DOHH2 (cell line): ENCODE data around the gene DLGAP1.
"Not testable (repeated sequence)": the region's sequence is repeated elsewhere in the genome, so short reads cannot be mapped to it uniquely, and the experiment has no call there.

Experiments
- H3F3A ChIP-seq: fragments of 200-600 bp; sonication (generic), shearing (Covaris generic); 2 replicates; pipeline ENCODE4 v1.6.0; 2016; ENCODE audit warnings: antibody characterized with exemption, mild to moderate bottlenecking; ENCODE audit not compliant: control insufficient read depth, insufficient read depth
- H3K27ac ChIP-seq: fragments of 200-600 bp; sonication (generic); 2 replicates; pipeline ENCODE4 v1.5.1; 2014; ENCODE audit warnings: low read depth, mild to moderate bottlenecking, low read length, moderate library complexity
- H3K27me3 ChIP-seq: fragments of 200-600 bp; sonication (generic); 2 replicates; pipeline ENCODE4 v1.6.1; 2014; ENCODE audit warnings: mild to moderate bottlenecking, low read length, mixed read lengths; ENCODE audit not compliant: control insufficient read depth
- H3K36me3 ChIP-seq: fragments of 200-600 bp; sonication (generic); 2 replicates; pipeline ENCODE4 v1.6.1; 2014; ENCODE audit warnings: mild to moderate bottlenecking, low read length, moderate library complexity, mixed read lengths; ENCODE audit not compliant: control insufficient read depth
- H3K4me1 ChIP-seq: fragments of 200-600 bp; sonication (generic); 2 replicates; pipeline ENCODE4 v1.6.1; 2014; ENCODE audit warnings: mild to moderate bottlenecking, low read length, mixed read lengths; ENCODE audit not compliant: control insufficient read depth
- H3K4me2 ChIP-seq: fragments of 200-600 bp; sonication (generic); 2 replicates; pipeline ENCODE4 v1.6.0; 2014; ENCODE audit warnings: mild to moderate bottlenecking, low read length, moderate library complexity
- H3K4me3 ChIP-seq: fragments of 200-600 bp; sonication (generic); 2 replicates; pipeline ENCODE4 v1.5.1; 2014; ENCODE audit warnings: mild to moderate bottlenecking, low read length, mixed read lengths
- H3K79me2 ChIP-seq: fragments of 200-600 bp; sonication (generic); 2 replicates; pipeline ENCODE4 v1.6.1; 2014; ENCODE audit warnings: mild to moderate bottlenecking, low read length, mixed read lengths; ENCODE audit not compliant: control insufficient read depth
- H3K9me2 ChIP-seq: fragments of 200-600 bp; sonication (generic); replicated peaks from 2 replicates; pipeline ENCODE4 v1.6.1; 2014; ENCODE audit warnings: mild to moderate bottlenecking, low read length, mixed read lengths; ENCODE audit not compliant: control insufficient read depth
- H3K9me3 ChIP-seq: fragments of 200-600 bp; sonication (generic); 2 replicates; pipeline ENCODE4 v1.6.1; 2014; ENCODE audit warnings: antibody characterized with exemption, low read length, mixed read lengths; ENCODE audit not compliant: control insufficient read depth, insufficient read depth
- H4K20me1 ChIP-seq: fragments of 200-600 bp; sonication (generic); 2 replicates; pipeline ENCODE4 v1.6.0; 2014; ENCODE audit warnings: low read depth, mild to moderate bottlenecking, antibody characterized with exemption, low read length, moderate library complexity; ENCODE audit not compliant: control insufficient read depth, insufficient read depth
- EZH2phosphoT487 ChIP-seq: fragments of 200-600 bp; sonication (generic); IDR thresholded peaks from 2 replicates; pipeline ENCODE4 v1.6.1; 2017; ENCODE audit warnings: borderline replicate concordance, mild to moderate bottlenecking, antibody characterized with exemption, low read length, moderate library complexity, mixed read lengths
- TF ChIP-seq, protein P1 (sequence below): fragments of 200-600 bp; sonication (generic); IDR thresholded peaks from one replicate; pipeline ENCODE4 v1.5.1; 2014; ENCODE audit warnings: antibody characterized with exemption, mild to moderate bottlenecking, low read depth, low read length; ENCODE audit not compliant: poor library complexity, severe bottlenecking

The DLGAP1 gene

DNA sequence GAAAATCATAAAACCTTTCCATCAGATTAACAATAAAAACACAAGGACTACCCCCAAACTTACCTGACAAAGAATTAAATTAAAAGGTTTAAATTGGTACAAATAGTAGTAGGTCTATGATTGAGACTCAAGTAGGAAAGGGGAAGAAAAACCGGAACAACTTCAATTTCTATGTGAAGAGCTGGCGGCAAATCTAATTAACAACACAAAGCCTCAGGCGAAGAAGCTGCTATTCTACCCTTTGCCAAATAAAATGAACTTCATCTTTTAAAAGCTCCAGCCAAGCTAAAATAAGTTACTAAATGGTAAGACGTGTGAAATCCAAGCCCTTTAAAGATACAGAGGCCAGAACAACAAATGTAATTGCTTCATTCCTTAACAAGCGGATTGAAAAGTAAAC lies 146.5 kb downstream of the DLGAP1 start:
- TF ChIP-seq, protein P1, sequence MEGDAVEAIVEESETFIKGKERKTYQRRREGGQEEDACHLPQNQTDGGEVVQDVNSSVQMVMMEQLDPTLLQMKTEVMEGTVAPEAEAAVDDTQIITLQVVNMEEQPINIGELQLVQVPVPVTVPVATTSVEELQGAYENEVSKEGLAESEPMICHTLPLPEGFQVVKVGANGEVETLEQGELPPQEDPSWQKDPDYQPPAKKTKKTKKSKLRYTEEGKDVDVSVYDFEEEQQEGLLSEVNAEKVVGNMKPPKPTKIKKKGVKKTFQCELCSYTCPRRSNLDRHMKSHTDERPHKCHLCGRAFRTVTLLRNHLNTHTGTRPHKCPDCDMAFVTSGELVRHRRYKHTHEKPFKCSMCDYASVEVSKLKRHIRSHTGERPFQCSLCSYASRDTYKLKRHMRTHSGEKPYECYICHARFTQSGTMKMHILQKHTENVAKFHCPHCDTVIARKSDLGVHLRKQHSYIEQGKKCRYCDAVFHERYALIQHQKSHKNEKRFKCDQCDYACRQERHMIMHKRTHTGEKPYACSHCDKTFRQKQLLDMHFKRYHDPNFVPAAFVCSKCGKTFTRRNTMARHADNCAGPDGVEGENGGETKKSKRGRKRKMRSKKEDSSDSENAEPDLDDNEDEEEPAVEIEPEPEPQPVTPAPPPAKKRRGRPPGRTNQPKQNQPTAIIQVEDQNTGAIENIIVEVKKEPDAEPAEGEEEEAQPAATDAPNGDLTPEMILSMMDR, result no peak
- TF ChIP-seq EZH2phosphoT487, result no peak
- Histone ChIP-seq H3K79me2 (no peaks in the 10 kb centered on the region), H3K4me1 (no peaks in the 10 kb centered on the region), H3K27ac (no peak overlapping the region), H3K27me3 (no peaks in the 10 kb centered on the region), H3K9me3 (no peaks in the 10 kb centered on the region), H3F3A (no peaks in the 10 kb centered on the region), H4K20me1 (no peaks in the 10 kb centered on the region), H3K36me3 (no peaks in the 10 kb centered on the region), H3K9me2 (no peaks in the 10 kb centered on the region), H3K4me2 (no peak overlapping the region), H3K4me3 (no peak overlapping the region)

DNA sequence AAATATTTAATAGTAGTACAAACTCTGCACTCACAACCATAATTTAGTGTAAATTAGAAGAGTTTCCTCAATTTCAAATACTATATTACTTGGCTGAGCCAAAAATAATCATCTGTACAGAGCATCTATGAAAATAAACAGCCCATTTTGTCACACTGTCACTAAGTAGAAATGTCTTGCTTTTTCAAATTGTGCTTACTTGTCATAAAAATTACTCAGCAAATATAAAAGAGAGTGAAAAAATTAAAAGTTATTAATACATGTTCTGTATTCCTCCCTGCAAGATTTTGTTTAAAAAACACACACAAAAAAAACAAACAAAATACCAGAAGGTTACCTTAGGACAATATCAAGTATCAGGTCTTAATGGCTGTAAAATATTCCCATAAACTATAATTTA lies 155.7 kb downstream of the DLGAP1 start:
- no peaks in the 10 kb centered on the region for H3K27me3 ChIP-seq
- no peaks in the 10 kb centered on the region for H3K9me3 ChIP-seq
- no peaks in the 10 kb centered on the region for H3K9me2 ChIP-seq
- no peaks in the 10 kb centered on the region for H3K79me2 ChIP-seq
- no peaks in the 10 kb centered on the region for H3K36me3 ChIP-seq
- no peak overlapping the region for H3K27ac ChIP-seq
- H3F3A ChIP-seq, result no peaks in the 10 kb centered on the region
- H3K4me3 ChIP-seq, result no peak overlapping the region
- H3K4me2 ChIP-seq, result no peak overlapping the region
- H4K20me1 ChIP-seq, result no peaks in the 10 kb centered on the region
- TF ChIP-seq EZH2phosphoT487, result no peak
- TF ChIP-seq, protein P1, result no peak
- no peaks in the 10 kb centered on the region for H3K4me1 ChIP-seq

DNA sequence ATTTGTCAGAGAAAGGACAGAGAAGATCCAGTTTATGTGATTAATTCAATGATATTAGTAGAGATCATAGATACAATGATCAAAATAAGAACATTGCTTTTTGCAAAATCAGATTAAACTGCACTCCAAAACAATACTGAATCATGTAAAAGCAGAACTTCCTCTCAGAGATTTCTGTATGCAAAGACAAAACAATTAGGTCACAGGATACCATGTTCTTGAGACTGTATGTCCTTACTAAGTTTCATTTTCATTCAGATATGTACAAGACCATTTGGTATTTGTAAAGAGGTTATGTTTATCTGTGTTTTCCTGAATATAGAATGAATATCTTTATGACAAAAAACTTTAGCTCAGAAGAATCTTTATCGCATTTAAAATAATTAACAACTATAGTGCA lies 161.8 kb downstream of the DLGAP1 start:
- H4K20me1 ChIP-seq, result no peaks in the 10 kb centered on the region
- H3K27ac ChIP-seq, result no peak overlapping the region
- no peaks in the 10 kb centered on the region for H3F3A ChIP-seq
- no peaks in the 10 kb centered on the region for H3K9me2 ChIP-seq
- TF ChIP-seq EZH2phosphoT487, result no peak
- TF ChIP-seq, protein P1, result no peak
- no peak overlapping the region for H3K4me3 ChIP-seq
- no peak overlapping the region for H3K4me2 ChIP-seq
- H3K79me2 ChIP-seq, result no peaks in the 10 kb centered on the region
- no peaks in the 10 kb centered on the region for H3K27me3 ChIP-seq
- H3K4me1 ChIP-seq, result no peaks in the 10 kb centered on the region
- H3K9me3 ChIP-seq, result no peaks in the 10 kb centered on the region
- H3K36me3 ChIP-seq, result no peaks in the 10 kb centered on the region

DNA sequence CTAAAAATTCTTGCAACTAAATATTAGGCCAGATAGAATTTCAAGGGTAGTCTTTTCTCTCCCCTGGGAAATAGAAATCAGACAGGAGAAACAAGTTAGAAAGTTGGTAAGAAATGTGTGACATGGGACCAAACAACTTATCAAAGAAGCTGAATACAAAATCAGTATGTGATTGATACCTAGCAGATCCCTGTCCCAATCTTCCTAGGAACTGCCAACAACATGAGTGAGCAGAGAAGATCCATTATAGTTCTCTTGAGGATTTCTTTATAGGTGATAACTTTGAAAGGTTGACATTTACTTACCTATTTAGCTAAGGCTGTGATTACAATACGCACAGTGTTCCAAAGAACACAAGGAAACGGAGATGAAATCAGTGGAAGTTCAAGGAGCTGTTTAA lies 162.4 kb downstream of the DLGAP1 start:
- no peak overlapping the region for H3K4me2 ChIP-seq
- no peak overlapping the region for H3K27ac ChIP-seq
- no peaks in the 10 kb centered on the region for H3K9me3 ChIP-seq
- H3K36me3 ChIP-seq, result no peaks in the 10 kb centered on the region
- H4K20me1 ChIP-seq, result no peaks in the 10 kb centered on the region
- TF ChIP-seq, protein P1, result no peak
- no peak for TF ChIP-seq EZH2phosphoT487
- H3K4me1 ChIP-seq, result no peaks in the 10 kb centered on the region
- H3F3A ChIP-seq, result no peaks in the 10 kb centered on the region
- no peaks in the 10 kb centered on the region for H3K27me3 ChIP-seq
- no peaks in the 10 kb centered on the region for H3K79me2 ChIP-seq
- H3K9me2 ChIP-seq, result no peaks in the 10 kb centered on the region
- no peak overlapping the region for H3K4me3 ChIP-seq

DNA sequence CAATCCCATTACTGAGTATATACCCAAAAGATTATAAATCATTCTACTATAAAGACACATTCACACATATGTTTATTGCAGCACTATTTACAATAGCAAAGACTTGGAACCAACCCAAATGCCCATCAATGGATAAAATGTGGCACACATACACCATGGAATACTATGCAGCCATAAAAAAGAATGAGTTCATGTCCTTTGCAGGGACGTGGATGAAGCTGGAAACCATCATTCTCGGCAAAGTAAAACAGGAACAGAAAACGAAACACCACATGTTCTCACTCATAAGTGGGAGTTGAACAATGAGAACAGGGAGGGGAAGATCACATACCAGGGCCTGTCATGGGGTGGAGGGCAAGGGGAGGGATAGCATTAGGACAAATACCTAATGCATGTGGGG lies 167.8 kb downstream of the DLGAP1 start:
- H3K36me3 ChIP-seq, H3K27me3 ChIP-seq, H3F3A ChIP-seq, H3K9me3 ChIP-seq, H4K20me1 ChIP-seq, H3K27ac ChIP-seq, H3K79me2 ChIP-seq, H3K4me2 ChIP-seq, H3K9me2 ChIP-seq, H3K4me3 ChIP-seq, H3K4me1 ChIP-seq: not testable (repeated sequence)
